Fibroblast of the aortic adventitia (primary cell): Measurements from ENCODE around the gene AVPR1B. TPM values are rescaled to one million over a fixed set of nuclear protein-coding genes. Genes with fewer than 3 reads are reported as not detected.

Experiments
- DNase-seq: peaks from one replicate; pipeline ENCODE4 v3.0.0-alpha.2; 2010; ENCODE audit warnings: low read depth
- H3K4me3 ChIP-seq: 2 replicates; pipeline ENCODE4 v1.5.1; 2011; ENCODE audit warnings: low read depth, mild to moderate bottlenecking, control low read depth, low read length, moderate library complexity
- total RNA-seq: library from RNA; depleted of rRNA; stranded (reverse); fragments of >200 nt; gene quantifications from 2 replicates; pipeline ENCODE4 v1.2.3, GENCODE V29; 2012; ENCODE audit warnings: low replicate concordance
- TF ChIP-seq, protein P1 (sequence below): IDR thresholded peaks from 2 replicates; pipeline ENCODE4 v1.5.1; 2011; ENCODE audit warnings: mild to moderate bottlenecking, low read length, control low read depth, inconsistent platforms; ENCODE audit not compliant: insufficient read depth

Gene AVPR1B
- total RNA-seq, 1 donor = not detected

DNA sequence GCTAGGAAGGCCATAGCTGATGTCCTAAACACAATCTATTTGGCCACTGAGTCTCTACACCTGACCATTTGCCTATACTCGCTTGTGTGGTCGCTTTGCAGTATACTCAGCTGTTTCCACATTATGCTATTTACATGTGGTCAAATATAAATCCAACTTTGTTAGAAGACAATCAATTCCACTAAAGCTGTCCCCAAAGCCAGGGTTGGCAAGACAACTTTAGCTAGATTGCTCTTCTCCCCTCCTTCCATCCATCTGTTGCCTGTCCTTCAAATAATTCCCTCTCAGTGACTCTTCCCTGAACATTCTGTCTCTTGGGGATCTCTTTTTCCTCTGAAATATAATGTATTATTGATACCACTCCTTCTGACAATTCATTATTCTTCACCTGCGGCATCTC, 30.1 kb downstream of the AVPR1B start:
- no peak for DNase-seq
- TF ChIP-seq, protein P1, sequence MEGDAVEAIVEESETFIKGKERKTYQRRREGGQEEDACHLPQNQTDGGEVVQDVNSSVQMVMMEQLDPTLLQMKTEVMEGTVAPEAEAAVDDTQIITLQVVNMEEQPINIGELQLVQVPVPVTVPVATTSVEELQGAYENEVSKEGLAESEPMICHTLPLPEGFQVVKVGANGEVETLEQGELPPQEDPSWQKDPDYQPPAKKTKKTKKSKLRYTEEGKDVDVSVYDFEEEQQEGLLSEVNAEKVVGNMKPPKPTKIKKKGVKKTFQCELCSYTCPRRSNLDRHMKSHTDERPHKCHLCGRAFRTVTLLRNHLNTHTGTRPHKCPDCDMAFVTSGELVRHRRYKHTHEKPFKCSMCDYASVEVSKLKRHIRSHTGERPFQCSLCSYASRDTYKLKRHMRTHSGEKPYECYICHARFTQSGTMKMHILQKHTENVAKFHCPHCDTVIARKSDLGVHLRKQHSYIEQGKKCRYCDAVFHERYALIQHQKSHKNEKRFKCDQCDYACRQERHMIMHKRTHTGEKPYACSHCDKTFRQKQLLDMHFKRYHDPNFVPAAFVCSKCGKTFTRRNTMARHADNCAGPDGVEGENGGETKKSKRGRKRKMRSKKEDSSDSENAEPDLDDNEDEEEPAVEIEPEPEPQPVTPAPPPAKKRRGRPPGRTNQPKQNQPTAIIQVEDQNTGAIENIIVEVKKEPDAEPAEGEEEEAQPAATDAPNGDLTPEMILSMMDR = no peak
- H3K4me3 ChIP-seq = no peak overlapping the region

DNA sequence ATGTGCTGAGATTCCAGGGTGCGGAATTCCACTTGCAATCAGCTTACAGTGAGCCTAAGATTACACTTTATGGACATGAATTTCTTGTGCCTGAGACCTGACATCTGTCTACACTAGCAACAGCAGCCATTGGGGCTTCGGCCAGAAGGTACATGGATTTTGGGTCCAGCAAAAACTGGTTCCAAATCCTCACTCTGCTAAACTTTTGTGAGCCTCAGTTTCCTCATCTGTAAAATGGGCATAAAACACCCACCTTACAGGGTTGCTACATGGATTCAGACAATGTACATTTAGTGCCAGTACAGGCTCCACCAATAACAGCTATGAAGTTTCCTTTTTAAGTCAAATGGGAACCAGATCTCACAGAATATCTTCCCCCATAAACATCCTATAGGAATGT, 33.4 kb downstream of the AVPR1B start:
- TF ChIP-seq, protein P1 = no peak
- no peak overlapping the region for H3K4me3 ChIP-seq
- DNase-seq = no peak

DNA sequence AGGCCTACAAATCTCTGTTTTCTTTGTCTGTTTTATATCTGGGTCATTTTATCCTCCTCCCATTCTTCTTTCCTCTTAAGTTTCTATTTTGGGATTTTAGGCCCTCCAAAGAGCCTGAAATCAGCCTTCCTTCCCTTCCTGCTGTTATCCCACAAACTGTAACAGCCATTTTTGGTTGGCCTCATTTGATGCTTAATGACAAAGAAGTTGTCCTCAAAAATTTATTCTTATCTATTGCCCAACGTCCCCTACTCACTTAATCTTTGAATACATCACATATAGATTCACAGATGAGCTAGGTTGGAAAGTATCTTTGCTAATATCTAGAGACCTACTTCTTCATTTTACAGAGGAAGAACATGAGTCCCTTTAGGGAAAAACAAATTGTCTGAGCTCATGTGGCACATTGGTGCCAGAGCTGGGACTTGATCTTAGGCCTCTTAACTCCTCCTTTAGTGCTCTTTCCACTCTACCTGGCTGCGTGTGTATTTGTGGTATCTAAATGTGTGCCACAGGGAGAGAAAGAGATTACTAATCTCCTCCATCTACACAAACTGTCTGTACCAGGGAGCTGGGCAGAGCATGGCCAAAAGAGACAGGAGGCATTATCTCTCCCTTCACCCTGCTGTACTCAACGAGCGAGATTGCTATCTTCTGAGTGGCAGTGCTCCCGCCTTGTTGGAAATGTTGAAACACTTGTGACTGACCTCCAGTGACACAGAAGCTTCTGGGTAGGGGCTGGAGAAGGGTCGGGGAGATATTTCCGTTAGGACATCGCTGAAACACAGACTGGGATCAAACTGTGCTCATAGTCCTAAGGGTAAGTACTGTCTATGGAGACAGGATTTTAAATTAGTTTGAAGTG, 34.1 kb downstream of the AVPR1B start:
- TF ChIP-seq, protein P1 = no peak
- DNase-seq = no peak

DNA sequence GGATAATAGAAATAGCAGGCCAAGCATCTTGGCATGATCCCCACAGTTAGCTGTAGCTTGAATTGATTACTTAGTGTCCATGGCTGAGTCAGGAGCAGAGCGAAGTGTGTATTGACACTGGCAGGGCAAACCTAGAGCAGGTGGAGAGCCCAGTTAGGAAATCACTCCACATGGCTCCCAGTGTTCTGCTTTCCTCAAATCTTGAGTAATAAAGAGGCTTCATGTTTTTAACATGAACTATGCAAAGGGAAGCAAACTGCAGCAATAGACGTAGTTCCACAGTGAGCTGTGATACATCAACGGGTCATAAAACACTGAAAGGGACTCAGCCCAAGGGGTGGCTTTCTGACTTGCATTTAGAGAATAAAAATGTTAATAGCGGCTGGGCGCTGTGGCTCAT, 35.3 kb downstream of the AVPR1B start:
- H3K4me3 ChIP-seq = no peak overlapping the region
- no peak for DNase-seq
- TF ChIP-seq, protein P1 = no peak

More for the DNA sequence above, 34.1 kb downstream of the AVPR1B start:
- H3K4me3 ChIP-seq = no peak overlapping the region

DNA sequence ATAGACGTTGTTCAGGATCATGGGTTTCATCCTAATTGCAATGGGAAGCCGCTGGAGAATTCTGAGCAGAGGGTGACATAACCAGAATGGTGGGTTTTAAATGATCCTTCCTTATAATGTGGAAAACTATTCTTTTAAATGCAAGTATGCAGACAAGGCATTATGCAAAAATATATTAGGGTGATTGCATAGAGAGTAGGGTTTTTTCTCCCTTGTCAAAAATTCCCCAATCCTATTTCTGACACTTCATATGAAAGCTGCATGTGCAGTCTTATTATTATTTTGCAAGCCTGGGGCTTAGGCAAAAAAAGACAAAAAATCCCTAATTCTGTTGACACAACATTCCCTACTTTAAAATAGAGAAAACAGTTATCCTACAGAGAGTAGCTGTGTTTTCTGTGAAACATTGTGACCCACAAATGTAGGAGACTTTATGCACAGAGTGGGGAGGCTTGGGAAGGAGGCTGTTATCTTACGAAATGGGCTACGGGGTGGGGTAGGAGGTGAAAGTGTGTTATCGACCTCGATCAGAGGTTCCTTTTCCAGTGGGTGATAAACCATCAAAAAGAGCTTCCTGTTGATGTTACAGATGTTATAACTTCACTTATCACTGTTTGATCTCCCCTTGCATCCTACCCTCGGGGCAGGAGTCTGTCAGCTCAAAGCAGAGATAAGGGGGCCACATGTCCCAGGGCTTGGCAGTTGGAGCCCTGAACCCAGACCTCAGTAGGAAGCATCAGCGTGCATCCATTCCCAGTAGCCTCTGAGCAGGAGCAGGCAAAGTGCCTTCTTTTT, 37.0 kb downstream of the AVPR1B start:
- TF ChIP-seq, protein P1 = no peak
- H3K4me3 ChIP-seq = no peak overlapping the region
- DNase-seq = no peak

DNA sequence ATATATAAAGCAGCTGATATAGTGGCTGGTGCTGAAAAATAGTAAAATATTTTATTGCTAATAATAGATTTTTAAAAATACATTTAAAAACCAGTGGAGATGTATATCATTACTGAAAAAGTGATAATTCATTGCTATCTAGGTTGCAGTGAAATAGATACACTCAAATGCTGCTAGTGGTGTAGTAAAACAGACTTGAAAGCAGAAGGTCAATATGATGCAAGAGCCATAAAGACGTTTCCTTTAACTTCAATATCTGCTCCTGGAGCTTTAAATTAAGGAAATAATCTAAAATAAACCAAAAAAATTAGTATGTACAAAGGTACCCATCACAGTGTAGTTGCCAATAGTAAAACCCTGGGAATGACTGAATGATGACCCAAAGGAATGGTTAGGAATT, 38.1 kb downstream of the AVPR1B start:
- DNase-seq = no peak
- no peak overlapping the region for H3K4me3 ChIP-seq
- TF ChIP-seq, protein P1 = no peak
